GM12865 (cell line): ENCODE measurements around the gene NTN4.
"Not testable (repeated sequence)": the region's sequence is repeated elsewhere in the genome, so short reads cannot be mapped to it uniquely, and the experiment has no call there.

Experiments used
- DNase-seq: peaks from one replicate; pipeline ENCODE4 v3.0.0; 2010; ENCODE audit warnings: low read depth
- H3K4me3 ChIP-seq: 2 replicates; pipeline ENCODE4 v1.5.1; 2011; ENCODE audit warnings: mild to moderate bottlenecking, low read depth, low read length, control low read depth
- CTCF ChIP-seq: IDR thresholded peaks from 2 replicates; pipeline ENCODE4 v1.5.1; 2011; ENCODE audit warnings: low read length, control low read depth, low read depth, inconsistent platforms; ENCODE audit not compliant: insufficient read depth; ENCODE audit errors: missing control alignments

NTN4 gene

GRCh38 chr12:95784286-95784685, 6.3 kb downstream of the NTN4 start:
- no peak for TF ChIP-seq CTCF
- no peak for DNase-seq
- H3K4me3 ChIP-seq: no peak overlapping the region

GRCh38 chr12:95775466-95775865, 15.1 kb downstream of the NTN4 start:
- not testable (repeated sequence) for DNase-seq, H3K4me3 ChIP-seq

- no peak for TF ChIP-seq CTCF
- no peak overlapping the region for H3K4me3 ChIP-seq
- DNase-seq: no peak
Observed at GRCh38 chr12:95774311-95775045, 16.1 kb downstream of the NTN4 start.

- no peak for DNase-seq
- no peak overlapping the region for H3K4me3 ChIP-seq
- no peak for TF ChIP-seq CTCF
Observed at GRCh38 chr12:95773320-95773719, 17.2 kb downstream of the NTN4 start.

GRCh38 chr12:95767703-95768102, 22.9 kb downstream of the NTN4 start:
- DNase-seq: no peak
- no peak overlapping the region for H3K4me3 ChIP-seq
- TF ChIP-seq CTCF: no peak

GRCh38 chr12:95766356-95767019, 24.1 kb downstream of the NTN4 start:
- TF ChIP-seq CTCF: no peak
- H3K4me3 ChIP-seq: no peak overlapping the region
- DNase-seq: no peak

GRCh38 chr12:95764848-95765247, 25.7 kb downstream of the NTN4 start:
- no peak for DNase-seq
- TF ChIP-seq CTCF: no peak
- no peak overlapping the region for H3K4me3 ChIP-seq
